HG02981 (cell line): ENCODE measurements around the gene CLIP4.

Source experiments
- ATAC-seq: cut with Tn5 transposase; IDR thresholded peaks from one replicate; pipeline ENCODE4 v1.9.1; 2021; ENCODE audit warnings: mild to moderate bottlenecking, moderate library complexity; ENCODE audit not compliant: unreplicated experiment

The CLIP4 gene

DNA sequence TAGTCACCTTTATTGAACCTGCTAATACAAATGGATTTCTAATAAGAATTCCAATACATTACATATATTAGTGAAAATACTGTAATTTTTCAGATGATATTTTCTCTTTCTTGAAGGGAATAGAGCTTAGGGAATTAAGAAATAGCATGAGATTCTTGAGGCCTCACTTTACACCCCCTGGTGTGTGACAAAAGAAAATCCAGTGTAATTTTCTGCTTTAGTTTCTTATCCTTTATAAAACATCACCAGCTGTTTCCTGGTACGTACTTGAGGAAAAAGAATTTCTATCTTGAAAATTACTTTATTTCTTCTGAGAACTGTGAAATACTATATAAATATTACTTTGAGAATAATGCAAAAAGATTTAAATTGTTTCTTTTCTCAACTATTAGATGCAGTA, 71.6 kb downstream of the CLIP4 start:
- no peak for ATAC-seq

DNA sequence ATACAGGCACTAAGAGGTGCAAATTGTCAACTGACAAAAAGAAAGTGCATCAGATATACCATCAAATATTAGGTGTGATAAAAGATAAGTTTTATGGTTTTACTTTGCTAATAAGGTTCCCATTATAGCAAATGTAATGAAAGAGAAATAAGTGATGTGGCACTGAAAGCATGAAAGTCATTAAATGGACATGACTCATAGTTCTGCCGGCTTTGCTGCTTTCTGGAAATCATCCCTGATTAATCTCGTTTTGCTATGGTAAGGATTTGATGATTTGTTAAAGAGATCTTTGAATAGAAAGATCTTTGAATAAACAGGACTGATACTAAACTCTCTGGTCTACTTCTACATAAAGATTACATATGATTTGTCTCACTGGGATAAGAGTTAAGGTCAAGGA, 72.7 kb downstream of the CLIP4 start:
- no peak for ATAC-seq

DNA sequence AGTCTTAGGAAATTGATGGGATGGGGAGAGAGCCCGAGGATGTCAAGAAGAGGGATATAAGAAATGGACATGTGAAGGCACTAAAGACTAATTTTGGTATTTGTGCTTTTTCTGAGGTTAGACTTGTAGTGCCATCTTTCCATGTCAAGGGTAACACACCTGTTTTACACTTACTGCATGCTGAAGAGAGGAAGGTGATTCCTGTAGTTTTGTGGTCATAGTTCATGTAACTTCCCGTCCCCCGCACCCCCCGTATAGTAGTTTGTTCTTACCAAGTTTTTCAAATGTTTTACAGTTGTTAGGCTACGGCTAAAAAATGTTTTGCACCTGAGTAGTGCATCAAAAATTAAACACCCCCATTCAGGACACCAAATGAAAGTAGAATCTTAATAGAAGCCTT, 73.8 kb downstream of the CLIP4 start:
- ATAC-seq = peak; percentile 54

DNA sequence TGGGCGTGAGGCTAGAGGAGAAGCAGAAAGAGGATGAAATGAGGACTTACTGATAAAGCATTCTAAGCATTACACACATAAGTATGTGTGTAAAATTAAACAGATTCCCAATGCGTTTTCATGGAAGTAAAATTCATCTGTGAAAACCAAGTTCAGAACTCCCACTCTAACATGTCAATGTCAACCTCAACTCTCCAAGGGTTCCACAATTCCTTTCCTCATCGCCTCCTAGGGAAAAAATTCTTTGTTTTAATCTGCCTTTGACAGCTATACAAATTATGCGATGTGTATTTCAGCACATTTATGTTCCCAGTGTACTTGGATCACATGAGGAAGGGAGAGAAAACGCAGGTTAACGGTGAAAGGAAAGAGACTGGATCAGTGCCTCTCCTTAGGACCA, 76.6 kb downstream of the CLIP4 start:
- ATAC-seq = no peak

DNA sequence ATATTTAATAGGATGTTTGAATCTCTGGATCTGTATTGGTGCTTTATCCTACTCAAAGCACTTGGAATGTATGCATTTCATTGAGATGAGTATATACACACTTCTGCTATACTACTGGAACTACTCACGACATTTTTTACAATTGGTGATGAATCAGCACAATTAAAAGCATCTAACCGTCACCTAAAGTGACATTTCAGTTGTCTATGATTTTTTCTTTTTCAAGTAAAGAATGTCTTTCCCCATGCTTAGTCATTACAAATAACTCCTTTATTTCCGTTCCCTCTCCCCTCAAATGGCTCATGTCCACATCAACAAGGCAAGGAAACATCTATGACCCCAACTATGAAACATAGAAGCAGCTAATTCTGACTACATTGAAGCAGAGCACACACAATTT, 77.3 kb downstream of the CLIP4 start:
- no peak for ATAC-seq

DNA sequence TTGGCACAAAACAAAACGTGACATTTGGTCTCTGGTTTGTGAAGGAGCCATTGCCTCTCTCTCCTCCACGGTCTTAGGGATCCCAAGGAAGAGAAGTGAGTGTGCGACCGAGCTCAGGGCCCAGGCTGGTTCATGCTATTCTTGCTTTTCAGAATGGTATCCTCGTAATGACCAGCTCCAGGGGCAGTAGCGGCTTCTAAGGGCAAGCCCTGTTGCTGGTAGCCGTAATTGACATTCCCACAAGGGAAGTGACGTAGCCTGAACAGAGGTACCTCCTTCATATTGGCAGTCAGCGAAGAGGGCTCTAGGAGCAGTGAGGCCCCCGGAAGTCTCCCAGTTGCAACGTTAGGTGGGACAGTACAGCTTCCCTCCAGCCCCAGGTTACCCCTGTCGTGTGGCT, 77.9 kb downstream of the CLIP4 start:
- no peak for ATAC-seq

DNA sequence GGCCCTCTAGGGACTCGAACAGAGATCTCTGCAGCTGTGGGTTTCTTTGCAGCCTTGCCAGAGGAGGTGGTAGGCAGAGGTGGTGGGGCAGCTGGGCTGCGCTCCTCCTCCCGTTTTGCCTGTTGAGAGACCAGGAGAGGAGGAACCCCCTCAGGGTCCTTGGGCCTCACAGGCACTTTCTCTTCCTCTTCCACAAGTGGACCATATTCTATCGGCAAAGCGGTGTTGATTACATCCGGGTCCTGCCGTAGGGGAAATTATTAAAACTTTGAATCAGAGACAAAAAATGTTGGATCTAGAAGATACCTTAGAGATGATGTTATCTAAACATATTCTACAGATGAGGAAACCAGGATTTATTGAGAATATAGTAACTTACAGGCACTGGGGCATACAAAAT, 78.5 kb downstream of the CLIP4 start:
- ATAC-seq = no peak

DNA sequence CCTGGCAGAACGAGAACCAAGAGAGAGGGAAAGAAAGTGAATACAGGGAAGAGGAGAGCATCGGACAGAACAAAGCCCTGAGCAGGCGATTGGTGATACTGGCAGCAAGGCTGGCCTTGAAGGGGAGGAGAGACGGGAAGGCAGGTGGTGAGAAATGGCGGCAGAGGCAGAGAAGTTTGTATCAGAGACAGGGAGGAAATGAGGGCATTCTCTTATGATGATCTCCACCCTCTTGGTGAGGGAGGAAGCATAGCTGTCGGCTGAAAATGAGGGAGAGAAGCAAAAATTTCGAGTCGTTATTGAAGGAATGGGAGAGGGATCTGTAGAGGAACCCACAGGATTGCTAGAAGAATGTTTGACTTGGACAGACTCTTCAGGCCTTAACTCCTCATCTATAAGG, 80.6 kb downstream of the CLIP4 start:
- ATAC-seq = no peak

DNA sequence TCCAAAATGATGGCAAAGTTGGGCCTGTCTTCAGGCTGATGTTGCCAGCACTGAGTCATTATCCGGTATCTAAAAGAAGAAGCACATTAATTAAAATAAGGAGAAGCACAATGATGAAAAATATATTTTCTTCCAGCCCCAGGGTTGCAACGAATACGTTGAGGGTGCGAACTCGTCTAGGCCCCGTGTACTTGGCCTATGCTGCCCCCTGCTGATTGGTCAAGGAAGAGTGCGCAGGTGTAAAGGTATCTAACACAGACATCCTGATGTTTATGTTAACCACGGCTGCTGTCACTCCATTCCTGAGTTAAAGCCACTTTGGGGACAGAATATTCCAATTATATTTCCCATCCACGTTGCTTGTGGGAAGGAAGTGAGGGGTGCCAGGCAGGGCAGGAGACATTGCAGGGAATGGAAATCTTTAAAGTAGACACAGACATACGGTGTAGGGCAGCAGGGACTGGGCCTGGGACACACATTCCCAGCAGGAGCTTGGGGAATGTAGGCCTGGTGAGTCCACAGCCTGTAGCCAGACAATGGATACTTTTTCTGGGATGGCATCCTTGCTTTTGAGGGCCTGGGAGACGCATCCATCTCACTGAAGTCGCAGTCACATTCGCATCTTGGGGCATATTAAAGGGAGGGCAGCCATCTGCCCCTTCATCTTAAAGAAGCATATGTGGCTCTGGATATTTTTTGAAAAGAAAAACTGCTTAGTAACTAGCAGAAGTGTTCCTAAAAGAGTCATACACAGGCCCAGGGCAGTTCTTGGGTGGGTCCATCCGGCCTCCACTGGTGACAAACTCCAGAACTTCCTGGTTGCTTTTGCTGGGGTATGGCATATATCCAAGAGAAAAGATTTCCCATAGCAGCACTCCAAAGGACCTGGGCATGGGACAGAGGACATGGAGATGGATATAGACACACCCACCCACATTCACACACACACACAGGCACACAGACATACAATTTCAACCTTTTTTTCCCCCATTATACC, 81.9 kb downstream of the CLIP4 start:
- ATAC-seq = no peak

DNA sequence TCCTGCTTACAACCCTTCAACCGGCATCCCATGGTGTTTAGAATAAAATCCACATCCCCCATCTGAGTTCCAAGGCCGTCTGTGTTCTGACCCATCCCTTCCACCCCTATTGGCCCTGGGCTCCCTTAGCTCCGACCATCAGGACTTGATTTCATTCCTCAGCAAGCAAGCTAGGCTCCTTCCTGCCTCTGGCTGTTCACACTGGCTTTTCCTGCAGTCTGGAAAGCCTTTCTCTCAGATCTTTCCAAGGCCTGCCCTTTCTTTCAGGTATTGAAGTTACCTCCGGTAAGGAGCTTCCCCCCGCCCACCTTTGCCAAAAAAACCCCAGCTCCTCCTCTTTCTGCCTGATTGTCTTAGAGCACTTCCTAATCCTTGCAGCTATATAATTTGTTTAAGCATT, 86.8 kb downstream of the CLIP4 start:
- ATAC-seq = no peak

DNA sequence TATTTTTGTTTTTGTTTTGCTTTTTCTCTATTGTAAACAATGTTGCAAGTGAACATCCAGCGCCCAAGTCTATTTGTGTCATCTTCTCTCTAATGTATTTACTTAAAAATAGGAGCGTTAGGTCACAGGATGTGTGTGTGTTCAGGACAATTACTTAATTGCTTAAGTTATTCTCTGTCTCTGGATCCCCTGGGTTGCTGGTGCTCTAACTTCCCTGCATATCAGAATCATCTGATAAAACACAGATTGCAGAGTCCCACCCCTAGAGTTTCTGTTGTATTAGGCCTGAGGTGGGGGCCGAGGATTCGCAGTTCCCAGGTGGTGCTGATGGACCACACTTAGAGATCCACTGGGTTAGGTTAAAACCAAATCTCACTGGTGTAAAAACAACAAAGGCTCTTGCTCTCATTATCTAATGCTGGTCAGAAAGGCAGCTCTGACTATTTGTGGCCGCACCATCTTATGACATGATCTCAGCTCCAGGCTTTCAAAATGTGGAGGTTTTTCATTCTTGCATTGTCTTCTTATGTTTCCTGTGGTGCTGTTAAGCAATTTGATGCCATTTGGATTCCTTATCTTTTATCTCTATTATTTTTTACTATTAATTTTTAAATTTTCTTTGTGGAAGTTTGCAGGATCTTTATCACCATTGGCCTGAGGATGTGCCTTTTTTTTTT, 87.7 kb downstream of the CLIP4 start:
- no peak for ATAC-seq

DNA sequence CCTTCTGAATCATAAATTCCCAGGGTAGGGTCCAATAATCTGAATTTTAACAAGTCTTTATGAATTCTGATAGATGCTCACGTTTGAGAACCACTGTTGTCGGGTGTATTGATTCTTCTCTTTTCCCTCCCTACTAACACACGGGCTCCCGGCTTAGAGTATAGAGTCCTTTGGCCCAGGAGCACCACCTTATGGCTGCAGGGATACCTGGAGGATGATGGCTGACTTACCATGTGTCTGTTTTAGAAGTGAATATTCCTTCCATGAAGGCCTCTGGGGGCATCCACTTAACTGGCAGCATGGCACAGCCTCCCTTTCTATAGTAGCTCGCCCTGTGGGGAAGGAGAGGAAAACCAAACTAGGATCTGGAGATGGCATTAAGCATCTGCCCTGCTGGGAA, 91.7 kb downstream of the CLIP4 start:
- no peak for ATAC-seq

DNA sequence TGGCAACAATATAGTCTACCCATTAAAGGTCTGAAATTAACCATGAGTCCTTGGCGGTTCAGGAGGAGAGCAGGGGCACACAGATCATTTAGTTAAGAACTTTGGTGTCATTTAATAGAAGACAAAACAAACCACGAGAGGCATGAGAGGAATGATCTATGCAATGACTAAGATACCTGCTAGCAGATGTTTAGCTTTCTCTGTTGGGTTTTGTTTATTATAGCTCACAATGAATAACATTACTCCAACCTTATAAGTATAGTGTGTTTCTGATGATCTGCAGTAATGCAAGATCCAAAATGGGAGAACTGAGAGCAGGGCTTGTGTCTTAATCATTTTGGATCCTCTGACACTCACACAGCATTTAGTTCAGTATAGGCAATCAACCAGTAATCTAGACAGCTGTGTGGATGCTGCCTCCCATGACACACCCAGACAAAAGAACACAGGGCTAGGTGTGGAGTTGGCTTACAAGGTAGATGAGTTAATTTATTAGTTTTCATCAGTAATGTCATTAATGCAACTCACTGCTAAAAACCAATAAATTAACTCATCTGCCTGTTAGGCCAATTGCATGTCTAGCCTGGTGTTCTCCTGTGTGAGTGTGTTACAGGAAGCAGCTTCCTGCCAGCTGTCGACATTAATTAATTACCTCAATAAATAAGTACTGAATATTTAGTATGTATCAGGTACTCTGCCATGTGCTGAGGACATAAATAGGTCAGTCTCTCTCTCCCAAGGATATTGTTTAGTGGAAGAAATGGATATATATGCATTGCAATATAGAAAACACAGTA, 92.3 kb downstream of the CLIP4 start:
- no peak for ATAC-seq

DNA sequence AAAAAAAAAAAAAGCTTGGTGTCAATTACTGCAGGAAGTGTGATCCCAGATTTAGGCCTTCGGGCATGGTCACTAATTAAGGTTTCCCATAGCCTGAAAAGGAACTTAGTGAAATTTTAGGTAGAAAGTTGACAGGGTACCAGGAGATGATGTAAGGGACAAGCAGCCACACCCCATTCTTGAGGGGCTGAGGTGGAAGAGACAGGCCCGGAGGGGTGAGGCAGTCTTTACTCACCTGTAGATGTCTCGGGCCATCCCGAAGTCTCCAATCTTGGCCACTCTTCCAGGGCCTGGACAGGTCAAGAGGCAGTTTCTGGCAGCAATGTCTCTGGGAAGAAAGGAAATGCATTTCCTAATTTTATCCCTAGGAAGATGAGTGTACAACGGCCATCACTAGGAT, 94.3 kb downstream of the CLIP4 start:
- ATAC-seq = no peak

DNA sequence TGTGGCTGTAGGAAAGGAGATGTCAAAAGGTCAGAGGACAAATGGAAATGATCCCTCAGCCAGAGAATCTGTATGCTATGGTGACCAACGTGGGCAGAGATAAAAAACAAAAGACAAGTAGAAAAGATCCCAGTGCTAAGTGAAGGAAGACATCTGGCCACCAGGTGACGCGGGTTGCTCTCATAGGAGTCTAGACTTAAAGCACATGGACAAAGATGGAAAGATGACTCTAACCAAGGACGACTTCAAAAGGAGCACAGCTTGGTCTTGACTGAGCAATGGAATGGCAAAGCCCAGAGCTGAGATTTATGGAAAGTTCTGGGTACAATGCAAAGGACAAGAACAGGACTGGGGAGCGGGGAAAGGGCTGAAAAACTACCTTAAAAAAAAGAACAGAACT, 96.8 kb downstream of the CLIP4 start:
- no peak for ATAC-seq

DNA sequence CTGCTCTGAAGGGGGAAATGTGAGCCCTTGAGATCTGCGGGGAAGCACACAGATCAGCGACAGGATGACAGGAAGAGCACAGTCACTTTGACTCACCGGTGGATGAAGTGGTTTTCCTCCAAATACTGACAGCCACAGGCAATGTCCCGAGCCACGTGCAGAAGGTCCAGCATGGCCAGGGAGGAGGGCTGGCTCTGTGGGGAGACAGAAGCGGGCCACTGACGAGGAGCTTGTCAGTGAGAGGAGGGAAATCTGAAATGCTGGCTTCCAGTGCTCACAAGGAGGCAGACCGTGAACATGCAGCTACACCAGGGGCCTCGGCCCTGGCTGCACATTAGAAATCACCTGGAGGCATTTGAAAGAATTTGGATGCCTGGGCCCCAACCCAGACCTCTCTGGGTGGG, 98.7 kb downstream of the CLIP4 start:
- ATAC-seq = no peak

DNA sequence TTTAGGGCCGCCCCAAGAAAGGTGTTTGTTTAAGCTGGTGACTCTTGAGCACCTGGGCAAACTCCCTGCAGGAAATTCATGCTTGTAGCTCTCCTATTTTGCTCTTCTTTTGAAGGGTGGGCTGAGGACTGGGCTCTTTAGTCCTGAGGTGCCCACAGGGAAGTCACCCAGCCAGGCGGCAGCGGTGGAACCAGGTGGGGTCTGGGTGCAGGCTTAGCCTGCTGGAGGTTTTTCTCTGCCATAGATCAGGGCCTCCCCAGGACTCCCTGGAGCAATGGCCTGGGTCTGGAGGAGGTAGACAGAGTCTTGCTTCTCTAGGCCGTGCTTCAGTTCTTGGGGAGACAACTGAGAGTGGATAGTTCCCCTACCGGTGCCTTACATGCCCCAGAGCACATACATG, 99.9 kb downstream of the CLIP4 start:
- ATAC-seq = no peak

DNA sequence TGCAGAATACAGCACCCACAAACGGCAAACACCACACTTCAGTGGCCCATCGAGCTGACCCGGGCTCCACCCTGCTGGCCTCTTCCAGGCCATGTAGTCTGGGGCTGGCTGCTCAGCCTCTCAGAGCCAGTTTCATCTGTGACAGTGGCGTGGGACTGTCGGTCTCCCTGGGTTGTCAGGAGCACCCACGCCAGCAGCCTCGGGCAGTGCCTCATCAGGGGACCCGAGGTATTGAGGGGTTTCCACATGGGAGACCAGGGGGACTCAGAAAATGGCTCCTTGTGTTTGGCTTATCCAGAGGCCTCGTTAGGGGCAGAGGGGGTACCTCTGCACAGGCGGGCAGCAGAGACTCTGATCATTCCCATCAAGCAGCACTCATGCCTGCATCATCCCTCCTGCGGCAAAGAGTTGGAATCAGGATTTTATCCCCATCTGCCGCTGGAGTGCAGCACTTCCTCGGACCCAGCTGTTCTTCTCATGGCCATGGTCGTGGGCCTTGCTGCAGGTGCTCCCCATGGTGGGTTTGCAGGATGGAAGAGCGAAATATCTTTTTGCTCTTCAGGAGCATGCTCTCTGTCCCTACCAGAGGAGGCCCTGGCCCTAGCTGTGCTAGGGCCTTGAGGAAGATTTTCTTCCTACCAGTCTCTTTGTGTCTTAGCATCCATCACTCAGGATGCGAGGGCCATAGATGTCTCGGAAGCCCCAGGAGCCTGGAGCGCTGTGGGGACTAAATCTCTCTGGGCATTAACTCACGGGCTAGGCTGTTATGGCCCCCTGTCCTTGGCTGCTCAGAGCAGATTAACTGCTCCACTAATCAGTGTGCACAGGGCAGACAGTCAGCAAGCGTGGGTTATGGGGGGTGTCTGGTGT, 100.8 kb downstream of the CLIP4 start:
- ATAC-seq = no peak

DNA sequence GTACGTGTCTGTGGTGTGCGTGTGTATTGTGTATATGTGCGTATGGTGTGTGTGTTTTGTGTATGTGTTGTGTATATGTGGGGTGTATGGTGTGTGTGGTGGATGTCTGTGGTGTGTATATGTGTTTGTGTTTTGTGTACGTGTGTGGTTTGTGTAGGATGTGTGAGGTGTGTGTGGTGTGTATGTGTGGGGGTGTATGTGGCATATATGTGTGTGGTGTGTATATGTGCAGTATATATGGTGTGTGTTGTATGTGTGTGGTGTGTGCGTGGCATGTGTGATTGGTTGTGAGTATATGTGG, 101.3 kb downstream of the CLIP4 start:
- ATAC-seq = no peak

DNA sequence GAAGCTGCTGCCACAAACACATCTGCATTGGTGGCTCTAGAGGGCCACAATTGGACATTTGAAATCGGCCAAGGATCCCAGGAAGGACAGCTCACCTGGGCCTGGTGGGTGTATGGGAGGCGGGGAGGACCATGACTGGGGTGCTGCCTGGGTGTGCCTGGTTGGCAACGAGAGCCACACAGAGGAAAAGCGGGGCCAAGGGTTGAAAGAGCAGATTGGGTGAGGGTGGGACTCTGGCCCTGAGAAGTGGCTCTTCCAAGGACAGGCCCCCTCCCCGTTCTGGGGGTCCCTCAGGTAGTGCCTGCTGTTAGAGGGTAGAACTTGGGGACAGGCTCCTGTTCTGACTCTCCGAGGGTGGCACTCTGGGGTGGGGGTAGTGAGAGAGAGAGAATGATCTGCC, 102.9 kb downstream of the CLIP4 start:
- no peak for ATAC-seq
